ENCODE results near the gene IL27RA. TPM values are rescaled to one million over a fixed set of nuclear protein-coding genes. Genes with fewer than 3 reads are reported as not detected.

Gene IL27RA
- total and polyA plus RNA-seq, 3 experiments from 2014 or later: 71.4 to 83.4 (median 73.6) TPM

- peaks cover 0 to 4% of the 10 kb centered on the region in 2 donors for H3K27me3 Mint-ChIP-seq
- peaks cover 12 to 49% (median 16%) of the 10 kb centered on the region in 3 donors for H3K36me3 Mint-ChIP-seq
- Histone ChIP-seq H3K27me3 (ENCODE audit: insufficient read depth, low read length, poor library complexity, severe bottlenecking) (no peaks in the 10 kb centered on the region), H3K36me3 (ENCODE audit: insufficient read depth, low read length) (peaks cover 11% of the 10 kb centered on the region), H3K4me3 (ENCODE audit: low read length) (no peak overlapping the region), H3K4me1 (ENCODE audit: insufficient read depth, low read length) (peaks cover 22% of the 10 kb centered on the region), H3K27ac (ENCODE audit: low read depth, low read length) (no peak overlapping the region), H3K9me3 (ENCODE audit: low read length) (no peaks in the 10 kb centered on the region)
- DNase-seq: no peak
- POLR2A ChIA-PET: interaction anchor here (0.7 to 1.4 kb wide), 3 partner anchors 13 to 41 kb away, joined by 3 to 5 read pairs (median 4); partner anchors contain the start of gene DCAF15
- H3K4me1 Mint-ChIP-seq: peaks cover 21 to 51% (median 28%) of the 10 kb centered on the region in 3 donors
- peak overlapping the region in 6 of 8 donors; percentile 17 to 80 (median 61) for H3K27ac Mint-ChIP-seq
- no peaks in the 10 kb centered on the region for H3K9me3 Mint-ChIP-seq
- H3K4me3 Mint-ChIP-seq: peak overlapping the region in 2 of 7 donors; percentile 8 to 51
- CTCF ChIA-PET: interaction anchor here (1.6 to 1.7 kb wide), 2 partner anchors 9 to 55 kb away, joined by 4 to 5 read pairs; no protein-coding TSS in a partner anchor
Measured at GRCh38 chr19:13993590-13994300, 37.8 kb upstream of the IL27RA start.

- Histone ChIP-seq H3K4me1 (ENCODE audit: insufficient read depth, low read length) (peaks cover 11% of the 10 kb centered on the region), H3K9me3 (ENCODE audit: low read length) (peaks cover 5% of the 10 kb centered on the region), H3K36me3 (ENCODE audit: insufficient read depth, low read length) (peaks cover 14% of the 10 kb centered on the region), H3K27me3 (ENCODE audit: insufficient read depth, low read length, poor library complexity, severe bottlenecking) (no peaks in the 10 kb centered on the region), H3K27ac (ENCODE audit: low read depth, low read length) (no peak overlapping the region), H3K4me3 (ENCODE audit: low read length) (no peak overlapping the region)
- no peak for DNase-seq
- Mint-ChIP-seq H3K4me3 (no peak overlapping the region), H3K9me3 (no peaks in the 10 kb centered on the region), H3K27ac (no peak overlapping the region), H3K4me1 (peaks cover 9 to 44% (median 17%) of the 10 kb centered on the region in 3 donors), H3K36me3 (peaks cover 5 to 39% (median 5%) of the 10 kb centered on the region in 3 donors), H3K27me3 (peaks cover 0 to 2% of the 10 kb centered on the region in 2 donors)
- ChIA-PET CTCF (interaction anchor here (0.9 kb wide), 1 partner anchor 17 kb away, joined by 3 read pairs; no protein-coding TSS in a partner anchor), POLR2A (no interaction called here)
Measured at GRCh38 chr19:13995017-13995728, 36.4 kb upstream of the IL27RA start.

GRCh38 chr19:13995878-13996765, 35.4 kb upstream of the IL27RA start:
- Mint-ChIP-seq H3K4me3 (no peak overlapping the region), H3K9me3 (no peaks in the 10 kb centered on the region), H3K4me1 (peaks cover 8 to 48% (median 16%) of the 10 kb centered on the region in 3 donors), H3K27me3 (peaks cover 0 to 2% of the 10 kb centered on the region in 2 donors), H3K36me3 (peaks cover under 1 to 38% (median 2%) of the 10 kb centered on the region in 3 donors), H3K27ac (no peak overlapping the region)
- CTCF ChIA-PET: interaction anchor here (0.9 kb wide), 1 partner anchor 18 kb away, joined by 3 read pairs; no protein-coding TSS in a partner anchor
- Histone ChIP-seq H3K27ac (ENCODE audit: low read depth, low read length) (no peak overlapping the region), H3K27me3 (ENCODE audit: insufficient read depth, low read length, poor library complexity, severe bottlenecking) (no peaks in the 10 kb centered on the region), H3K36me3 (ENCODE audit: insufficient read depth, low read length) (peaks cover 10% of the 10 kb centered on the region), H3K9me3 (ENCODE audit: low read length) (peaks cover 5% of the 10 kb centered on the region), H3K4me3 (ENCODE audit: low read length) (no peak overlapping the region), H3K4me1 (ENCODE audit: insufficient read depth, low read length) (peaks cover 21% of the 10 kb centered on the region)
- POLR2A ChIA-PET: no interaction called here
- DNase-seq: no peak

GRCh38 chr19:13996928-13997630, 34.5 kb upstream of the IL27RA start:
- peaks cover 9% of the 10 kb centered on the region for H3K36me3 ChIP-seq (ENCODE audit: insufficient read depth, low read length)
- peaks cover 0 to 31% (median 0%) of the 10 kb centered on the region in 3 donors for H3K36me3 Mint-ChIP-seq
- peaks cover 5% of the 10 kb centered on the region for H3K9me3 ChIP-seq (ENCODE audit: low read length)
- ChIA-PET CTCF (no interaction called here), POLR2A (no interaction called here)
- peaks cover 27% of the 10 kb centered on the region for H3K4me1 ChIP-seq (ENCODE audit: insufficient read depth, low read length)
- no peak overlapping the region for H3K4me3 ChIP-seq (ENCODE audit: low read length)
- peak in 1 of 5 donors; percentile 37 for DNase-seq
- no peaks in the 10 kb centered on the region for H3K9me3 Mint-ChIP-seq
- no peaks in the 10 kb centered on the region for H3K27me3 ChIP-seq (ENCODE audit: insufficient read depth, low read length, poor library complexity, severe bottlenecking)
- H3K27me3 Mint-ChIP-seq: peaks cover 0 to 2% of the 10 kb centered on the region in 2 donors
- no peak overlapping the region for H3K4me3 Mint-ChIP-seq
- H3K27ac Mint-ChIP-seq: peak overlapping the region in 3 of 8 donors; percentile 47 to 63 (median 48)
- no peak overlapping the region for H3K27ac ChIP-seq (ENCODE audit: low read depth, low read length)
- H3K4me1 Mint-ChIP-seq: peaks cover 11 to 52% (median 13%) of the 10 kb centered on the region in 3 donors

GRCh38 chr19:13997631-13997962, 34.0 kb upstream of the IL27RA start:
- peaks cover 0 to 26% (median 0%) of the 10 kb centered on the region in 3 donors for H3K36me3 Mint-ChIP-seq
- H3K27ac Mint-ChIP-seq: peak overlapping the region in 3 of 8 donors; percentile 8 to 82 (median 63)
- no peak for DNase-seq
- peaks cover 30% of the 10 kb centered on the region for H3K4me1 ChIP-seq (ENCODE audit: insufficient read depth, low read length)
- H3K36me3 ChIP-seq (ENCODE audit: insufficient read depth, low read length): peaks cover 9% of the 10 kb centered on the region
- H3K9me3 Mint-ChIP-seq: no peaks in the 10 kb centered on the region
- H3K4me3 ChIP-seq (ENCODE audit: low read length): no peak overlapping the region
- H3K27ac ChIP-seq (ENCODE audit: low read depth, low read length): no peak overlapping the region
- H3K4me1 Mint-ChIP-seq: peaks cover 14 to 52% (median 14%) of the 10 kb centered on the region in 3 donors
- peaks cover 0 to 2% of the 10 kb centered on the region in 2 donors for H3K27me3 Mint-ChIP-seq
- no peaks in the 10 kb centered on the region for H3K27me3 ChIP-seq (ENCODE audit: insufficient read depth, low read length, poor library complexity, severe bottlenecking)
- peaks cover 5% of the 10 kb centered on the region for H3K9me3 ChIP-seq (ENCODE audit: low read length)
- H3K4me3 Mint-ChIP-seq: no peak overlapping the region
- CTCF ChIA-PET: no interaction called here
- POLR2A ChIA-PET: no interaction called here

- no peaks in the 10 kb centered on the region for H3K27me3 Mint-ChIP-seq
- CTCF ChIA-PET: interaction anchor here (1.4 kb wide), 1 partner anchor 33 kb away, joined by 4 read pairs; the partner anchor contains the start of gene IL27RA
- no peak overlapping the region for H3K4me3 ChIP-seq (ENCODE audit: low read length)
- H3K4me1 ChIP-seq (ENCODE audit: insufficient read depth, low read length): peaks cover 38% of the 10 kb centered on the region
- H3K27ac Mint-ChIP-seq: peak overlapping the region in 7 of 8 donors; percentile 61 to 92 (median 82)
- H3K4me3 Mint-ChIP-seq: no peak overlapping the region
- H3K4me1 Mint-ChIP-seq: peaks cover 22 to 55% (median 22%) of the 10 kb centered on the region in 3 donors
- peaks cover 0 to 22% (median 0%) of the 10 kb centered on the region in 3 donors for H3K36me3 Mint-ChIP-seq
- H3K9me3 Mint-ChIP-seq: no peaks in the 10 kb centered on the region
- peaks cover 5% of the 10 kb centered on the region for H3K9me3 ChIP-seq (ENCODE audit: low read length)
- H3K27ac ChIP-seq (ENCODE audit: low read depth, low read length): no peak overlapping the region
- no peaks in the 10 kb centered on the region for H3K27me3 ChIP-seq (ENCODE audit: insufficient read depth, low read length, poor library complexity, severe bottlenecking)
- POLR2A ChIA-PET: no interaction called here
- peaks cover 3% of the 10 kb centered on the region for H3K36me3 ChIP-seq (ENCODE audit: insufficient read depth, low read length)
- no peak for DNase-seq
Measured at GRCh38 chr19:13998426-13998825, 33.1 kb upstream of the IL27RA start.

GRCh38 chr19:13999085-13999484, 32.5 kb upstream of the IL27RA start:
- H3K4me3 Mint-ChIP-seq: no peak overlapping the region
- Histone ChIP-seq H3K27ac (ENCODE audit: low read depth, low read length) (no peak overlapping the region), H3K4me3 (ENCODE audit: low read length) (no peak overlapping the region), H3K36me3 (ENCODE audit: insufficient read depth, low read length) (peaks cover 3% of the 10 kb centered on the region), H3K27me3 (ENCODE audit: insufficient read depth, low read length, poor library complexity, severe bottlenecking) (no peaks in the 10 kb centered on the region), H3K4me1 (ENCODE audit: insufficient read depth, low read length) (peaks cover 38% of the 10 kb centered on the region), H3K9me3 (ENCODE audit: low read length) (peaks cover 5% of the 10 kb centered on the region)
- peak overlapping the region in 6 of 8 donors; percentile 61 to 92 (median 82) for H3K27ac Mint-ChIP-seq
- H3K9me3 Mint-ChIP-seq: no peaks in the 10 kb centered on the region
- CTCF ChIA-PET: interaction anchor here (1.1 to 1.4 kb wide), 3 partner anchors 14 to 66 kb away, joined by 4 read pairs; partner anchors contain the start of gene IL27RA
- peaks cover 0 to 21% (median 0%) of the 10 kb centered on the region in 3 donors for H3K36me3 Mint-ChIP-seq
- H3K4me1 Mint-ChIP-seq: peaks cover 25 to 54% (median 25%) of the 10 kb centered on the region in 3 donors
- POLR2A ChIA-PET: no interaction called here
- H3K27me3 Mint-ChIP-seq: no peaks in the 10 kb centered on the region
- DNase-seq: no peak

Measured in CD8-positive, alpha-beta memory T cell (primary cell).